GM19239 (cell line): ENCODE measurements around the gene LRRN4.
A peak's percentile ranks its signal among the peaks of the same experiment; 100 is the strongest.
"Not testable (repeated sequence)": the region's sequence is repeated elsewhere in the genome, so short reads cannot be mapped to it uniquely, and the experiment has no call there.

Experiments
- DNase-seq: peaks from one replicate; pipeline ENCODE4 v3.0.0; 2011; ENCODE audit warnings: low spot score; ENCODE audit not compliant: insufficient read length
- FAIRE-seq: peaks from 2 replicates; lab custom pipeline; 2011; peaks lifted over from hg19 to GRCh38; lab: Jason Lieb, UNC

The LRRN4 gene

DNA sequence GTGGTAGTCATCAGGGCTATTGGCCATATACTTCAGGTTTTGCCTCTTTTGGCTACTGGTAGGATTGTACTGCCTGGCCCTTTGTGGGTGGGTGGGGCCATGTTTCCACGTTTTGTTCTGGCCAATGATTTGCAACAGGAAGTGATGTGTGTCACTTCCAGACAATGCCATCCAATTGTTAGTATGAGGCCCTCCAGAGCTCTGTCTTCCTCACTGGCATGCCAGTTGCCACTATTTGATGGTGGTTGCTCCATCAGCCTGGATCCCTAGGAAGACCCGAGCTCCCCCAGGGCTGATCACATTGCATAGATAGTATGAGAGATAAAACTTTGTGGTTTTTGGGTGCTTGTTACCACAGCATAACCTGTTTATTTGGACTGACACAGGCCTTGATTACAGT lies 7.7 kb upstream of the LRRN4 start:
- DNase-seq: no peak
- no peak for FAIRE-seq

DNA sequence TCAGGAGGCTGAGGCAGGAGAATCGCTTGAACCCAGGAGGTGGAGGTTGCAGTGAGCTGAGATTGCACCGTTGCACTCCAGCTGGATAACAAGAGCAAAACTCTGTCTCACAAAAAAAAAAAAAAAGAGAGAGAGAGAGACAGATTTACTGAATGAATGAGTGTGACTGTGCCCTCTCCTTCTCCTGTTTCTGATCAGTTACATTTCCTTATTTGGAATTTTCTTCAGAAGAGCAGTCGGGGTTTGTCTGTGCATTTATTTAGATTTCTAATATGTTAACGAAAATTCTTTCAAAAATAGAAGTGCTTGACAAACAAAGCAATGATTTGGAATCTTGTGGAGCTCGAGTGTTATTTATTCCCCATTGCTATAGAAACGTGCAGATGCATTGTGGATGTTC lies 6.4 kb upstream of the LRRN4 start:
- DNase-seq (no peak), FAIRE-seq (no peak)

- DNase-seq: no peak
- FAIRE-seq: no peak
These were observed 4.9 kb upstream of the LRRN4 start for GRCh38 chr20:6058684-6059295.

DNA sequence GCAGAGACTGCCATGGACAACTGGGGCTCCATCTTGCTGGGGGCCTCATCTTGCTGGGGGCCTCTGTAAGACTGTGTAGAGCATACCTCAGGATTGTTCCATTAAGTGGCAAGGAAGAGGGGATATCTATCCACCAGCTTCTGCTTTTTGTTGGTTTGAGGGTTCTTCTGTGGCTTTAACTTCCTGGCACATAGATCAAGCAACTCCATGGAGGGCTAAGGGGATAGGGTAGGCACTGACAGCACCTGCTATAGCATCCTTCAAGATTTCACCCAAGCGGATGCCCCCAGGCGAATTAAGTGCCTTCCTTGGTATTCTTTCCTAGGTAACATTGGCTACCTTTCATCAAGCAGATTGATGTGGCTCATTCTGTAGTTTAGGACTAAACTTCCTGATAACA lies 3.8 kb upstream of the LRRN4 start:
- FAIRE-seq: no peak
- DNase-seq: no peak

- FAIRE-seq: no peak
These were observed 3.3 kb upstream of the LRRN4 start for GRCh38 chr20:6057139-6057538.

GRCh38 chr20:6055981-6056569 lies 2.2 kb upstream of the LRRN4 start:
- DNase-seq: no peak
- FAIRE-seq: no peak

More at GRCh38 chr20:6057139-6057538, 3.3 kb upstream of the LRRN4 start:
- DNase-seq: no peak

DNA sequence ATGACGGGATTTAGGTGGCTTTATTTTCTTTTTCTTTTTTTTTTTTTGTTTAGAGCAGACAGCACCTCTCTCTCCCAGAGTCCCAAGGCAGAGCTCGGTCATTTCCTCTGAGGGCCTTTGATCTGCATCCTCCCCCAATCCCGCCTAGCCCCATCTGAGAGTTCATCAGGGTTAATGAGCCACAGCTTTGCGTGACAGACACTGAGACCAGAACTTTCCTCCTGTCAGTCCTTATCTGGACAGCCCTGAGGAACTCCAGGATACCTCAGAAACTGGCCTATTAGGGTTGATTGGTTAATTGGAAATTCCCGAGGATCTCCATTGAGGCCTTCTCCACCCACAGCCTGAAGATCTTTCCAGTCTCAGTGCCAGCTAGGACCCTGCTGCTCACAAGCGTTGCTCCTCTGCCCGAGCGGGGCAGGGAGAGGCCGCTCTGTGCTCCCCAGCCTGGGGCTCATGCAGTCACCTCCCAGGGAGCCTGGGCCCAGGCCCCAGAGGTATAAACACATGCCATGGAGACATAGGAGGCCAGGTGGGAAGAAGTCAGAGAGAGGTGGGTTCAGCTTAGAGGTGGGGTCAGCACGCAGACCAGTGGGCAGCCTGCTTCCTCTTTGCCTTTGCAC lies 1.4 kb upstream of the LRRN4 start:
- DNase-seq (no peak), FAIRE-seq (no peak)

DNA sequence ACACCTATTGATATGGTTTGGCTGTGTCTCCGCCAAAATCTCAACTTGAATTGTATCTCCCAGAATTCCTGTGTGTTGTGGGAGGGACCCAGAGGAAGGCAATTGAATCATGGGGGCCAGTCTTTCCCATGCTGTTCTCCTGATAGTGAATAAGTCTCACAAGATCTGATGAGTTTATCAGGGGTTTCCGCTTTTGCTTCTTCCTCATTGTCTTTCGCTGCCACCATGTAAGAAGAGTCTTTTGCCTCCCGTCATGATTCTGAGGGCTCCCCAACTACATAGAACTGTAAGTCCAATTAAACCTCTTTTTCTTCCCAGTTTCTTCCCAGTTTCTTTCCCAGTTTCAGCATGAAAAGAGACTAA lies 810 bp upstream of the LRRN4 start:
- DNase-seq, FAIRE-seq: not testable (repeated sequence)

GRCh38 chr20:6053064-6053775 lies 640 bp downstream of the LRRN4 start:
- FAIRE-seq (no peak), DNase-seq (no peak)

DNA sequence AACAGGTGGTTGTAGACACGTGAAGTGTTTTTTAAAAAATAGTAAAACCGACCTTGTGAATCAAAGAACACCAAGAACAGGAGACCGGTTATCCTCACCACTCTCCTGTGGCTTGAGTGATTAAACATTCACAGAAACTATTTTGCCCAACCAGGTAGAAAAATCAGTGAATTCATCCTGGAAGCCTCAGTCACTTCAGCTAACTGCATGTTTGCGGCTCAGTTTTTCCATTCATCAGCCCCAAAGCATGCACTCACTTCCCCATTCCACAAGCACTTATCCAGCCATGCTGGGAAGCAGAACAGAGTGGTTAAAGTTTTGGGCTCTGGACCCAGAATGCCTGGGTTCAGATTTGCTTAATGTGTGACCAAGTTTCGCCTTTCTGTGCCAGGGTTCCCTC lies 2.4 kb downstream of the LRRN4 start:
- no peak for DNase-seq
- FAIRE-seq: peak; percentile 33

DNA sequence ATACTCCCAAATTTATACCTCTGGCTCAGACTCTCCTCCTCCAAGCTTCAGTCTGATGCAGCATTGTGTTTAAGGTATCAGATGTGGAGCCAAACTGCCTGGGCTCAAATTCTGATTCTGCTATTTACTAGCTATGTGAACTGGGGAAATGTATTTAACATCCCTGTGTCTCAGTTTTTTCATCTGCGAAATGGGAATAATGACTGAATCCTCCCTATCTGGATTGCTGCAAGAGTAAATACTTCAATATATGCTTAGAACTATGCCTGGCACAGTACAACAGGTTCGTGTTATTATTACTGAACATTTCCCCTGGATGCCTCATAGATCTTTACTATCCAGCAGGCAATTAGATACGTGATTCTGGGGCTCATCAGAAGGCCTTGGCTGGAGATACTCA lies 5.5 kb downstream of the LRRN4 start:
- FAIRE-seq (no peak), DNase-seq (no peak)

- FAIRE-seq (no peak), DNase-seq (no peak)
These were observed 7.4 kb downstream of the LRRN4 start for GRCh38 chr20:6046432-6046831.

GRCh38 chr20:6045566-6045965 lies 8.3 kb downstream of the LRRN4 start:
- FAIRE-seq (no peak), DNase-seq (no peak)

DNA sequence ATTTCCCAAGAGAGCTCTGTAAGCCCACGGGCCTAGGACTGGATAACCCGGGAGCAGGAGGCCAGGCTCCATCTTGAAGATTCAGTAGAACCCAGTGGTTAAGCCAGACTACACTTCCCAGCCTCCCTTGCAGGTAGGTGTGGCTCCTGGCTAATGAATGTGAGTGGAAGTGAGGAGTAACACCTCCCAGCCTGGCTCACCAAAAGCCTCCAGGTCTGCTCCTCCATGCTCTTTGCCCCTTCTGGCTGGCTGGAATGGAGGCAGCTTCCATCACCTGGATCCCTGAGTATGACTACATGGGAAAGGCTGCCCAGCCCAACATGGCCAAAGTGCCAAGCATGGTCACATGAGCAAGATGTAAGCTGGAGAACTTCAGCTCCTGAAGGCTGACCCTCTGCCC lies 9.7 kb downstream of the LRRN4 start:
- FAIRE-seq (peak; percentile 31), DNase-seq (no peak)

DNA sequence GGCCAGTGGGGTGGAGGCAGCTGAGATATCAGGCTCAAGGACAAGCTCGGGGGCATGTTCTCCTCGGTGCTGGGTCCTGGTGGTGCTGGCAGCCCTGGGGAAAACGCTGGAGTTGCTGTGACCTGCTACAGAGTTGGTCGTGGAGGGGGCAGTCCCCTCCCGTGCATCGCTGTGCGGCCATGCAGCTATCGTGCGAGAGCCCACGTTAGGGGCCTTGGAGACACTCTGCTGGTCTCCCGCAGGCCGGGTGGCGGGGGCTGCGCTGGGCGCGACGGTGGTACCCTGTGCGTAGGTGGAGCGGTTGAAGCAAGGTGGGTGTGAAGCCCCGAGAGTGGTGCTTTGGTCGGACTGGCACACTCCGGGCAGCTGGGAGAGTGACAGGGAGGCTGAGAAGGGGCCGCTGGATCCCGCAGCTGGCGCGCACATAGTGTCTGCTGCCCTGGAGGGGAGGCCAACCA lies 12.0 kb downstream of the LRRN4 start:
- no peak for FAIRE-seq

DNA sequence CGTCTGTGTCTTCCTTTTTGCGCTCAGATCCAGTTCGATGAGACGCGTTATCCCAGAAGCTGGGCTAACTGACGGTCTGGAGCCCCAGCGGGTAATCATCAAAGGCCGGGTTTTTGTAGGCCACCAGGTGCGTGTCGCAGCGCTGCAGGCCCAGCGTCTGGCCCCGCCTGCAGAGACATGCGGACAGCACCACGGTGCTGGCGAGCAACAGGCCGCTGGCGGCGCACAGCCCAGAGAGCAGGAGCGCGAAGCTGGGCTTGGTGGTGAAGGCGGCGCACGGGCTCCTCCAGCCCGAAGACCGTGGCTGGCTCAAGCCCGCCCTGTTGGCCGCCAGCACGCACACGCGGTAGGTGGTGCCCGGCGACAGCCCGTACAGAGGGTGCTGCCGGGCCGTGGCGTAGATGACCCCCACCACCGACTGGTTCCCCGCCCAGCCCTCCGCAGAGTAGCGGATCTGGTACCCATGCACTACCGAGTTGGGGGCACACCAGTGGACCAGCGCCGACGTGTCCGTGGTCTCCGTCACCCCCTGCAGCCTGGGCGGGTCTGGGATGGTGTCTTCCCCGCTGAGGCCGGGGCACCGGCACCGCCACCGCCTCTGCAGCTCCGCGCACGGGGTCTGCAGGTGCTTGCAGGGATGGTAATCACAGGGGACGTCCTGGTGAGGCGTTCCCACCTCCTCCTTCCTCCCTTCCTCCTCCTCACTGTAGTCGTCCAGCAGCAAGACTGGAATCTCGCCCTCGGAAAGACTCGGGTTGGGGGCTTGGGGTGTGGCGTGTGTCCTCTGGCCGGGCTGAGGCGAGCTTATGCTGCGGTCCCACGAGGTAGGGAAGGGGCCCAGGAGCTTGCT lies 12.7 kb downstream of the LRRN4 start:
- no peak for FAIRE-seq

More for the DNA sequence above, 12.0 kb downstream of the LRRN4 start:
- DNase-seq: no peak

GRCh38 chr20:6040540-6040939 lies 13.3 kb downstream of the LRRN4 start:
- DNase-seq (no peak), FAIRE-seq (no peak)

More for the DNA sequence above, 12.7 kb downstream of the LRRN4 start:
- no peak for DNase-seq

DNA sequence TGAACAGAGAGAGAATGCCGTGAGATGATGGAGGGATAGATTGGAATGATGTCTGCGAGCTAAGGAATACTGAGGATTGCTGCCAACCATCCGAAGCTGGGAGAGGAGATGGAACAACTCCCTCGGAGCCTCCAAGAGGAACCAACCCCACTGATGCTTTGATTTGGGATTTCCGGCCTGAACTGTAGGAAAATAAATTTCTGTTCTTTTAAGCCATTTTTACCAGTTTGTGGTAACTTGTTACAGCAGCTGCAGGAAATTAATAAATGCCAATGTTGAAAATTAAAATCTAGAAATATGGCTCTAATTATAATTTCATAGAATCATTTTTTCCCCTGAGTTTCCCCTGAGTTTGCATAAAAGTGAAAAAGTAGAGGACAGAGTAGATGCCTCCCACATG lies 14.1 kb downstream of the LRRN4 start:
- FAIRE-seq: no peak
- no peak for DNase-seq

GRCh38 chr20:6038256-6038655 lies 15.6 kb downstream of the LRRN4 start:
- FAIRE-seq (no peak), DNase-seq (no peak)

- FAIRE-seq: no peak
- no peak for DNase-seq
These were observed 16.8 kb downstream of the LRRN4 start for GRCh38 chr20:6037082-6037481.
